Caco-2 (cell line): Measurements from ENCODE around the gene COX6A1. TPM values are rescaled to one million over a fixed set of nuclear protein-coding genes. Genes with fewer than 3 reads are reported as not detected.

Experiments used
- BruUV-seq: library from RNA; stranded (reverse); fragments of 400-500 nt; replicated peaks from 2 replicates; lab custom pipeline; 2021; lab: Mats Ljungman, UMichigan
- CTCF ChIA-PET: fragments of 300-600 bp; sonication (Branson Sonifier 250); formaldehyde crosslinking; loops from one replicate; lab custom pipeline; 2022; ENCODE audit warnings: antibody characterized with exemption; lab: Charles Lee
- POLR2A ChIA-PET: fragments of 300-600 bp; sonication (Branson Sonifier 250); formaldehyde crosslinking; loops from one replicate; lab custom pipeline; 2022; ENCODE audit warnings: antibody characterized with exemption; lab: Charles Lee
- DNase-seq, 2 experiments: peaks; one replicate each; pipeline versions ENCODE4 v3.0.0 to v3.0.0-alpha.2; 2020 to 2022
- H3K27me3 ChIP-seq: replicated peaks from 2 replicates; pipeline ENCODE4 v1.6.0; 2011; ENCODE audit warnings: low read length; ENCODE audit not compliant: control insufficient read depth, insufficient read depth
- H3K36me3 ChIP-seq: 2 replicates; pipeline ENCODE4 v1.5.1; 2011; ENCODE audit warnings: low read length; ENCODE audit not compliant: control insufficient read depth, insufficient read depth
- H3K4me1 ChIP-seq: fragments of 250-450 bp; sonication (Bioruptor Pico); 2 replicates; pipeline ENCODE4 v1.5.1; 2020; ENCODE audit warnings: mild to moderate bottlenecking
- H3K4me3 ChIP-seq: 2 replicates; pipeline ENCODE4 v1.5.1; 2011; ENCODE audit warnings: low read depth, mild to moderate bottlenecking, control low read depth, low read length
- H3K9me3 ChIP-seq: fragments of 250-450 bp; sonication (Bioruptor Pico); 2 replicates; pipeline ENCODE4 v1.5.1; 2020; ENCODE audit warnings: mild to moderate bottlenecking, moderate library complexity
- H3K27ac Mint-ChIP-seq: one replicate; pipeline ENCODE4 v1.8.0; 2022; ENCODE audit warnings: mixed read lengths; ENCODE audit not compliant: unreplicated experiment
- H3K27me3 Mint-ChIP-seq: one replicate; pipeline ENCODE4 v1.8.0; 2022; ENCODE audit warnings: mixed read lengths; ENCODE audit not compliant: insufficient read depth, unreplicated experiment
- H3K36me3 Mint-ChIP-seq: one replicate; pipeline ENCODE4 v1.8.0; 2022; ENCODE audit warnings: mild to moderate bottlenecking, mixed read lengths; ENCODE audit not compliant: insufficient read depth, unreplicated experiment
- H3K4me1 Mint-ChIP-seq: one replicate; pipeline ENCODE4 v1.8.0; 2022; ENCODE audit warnings: low read depth, mixed read lengths; ENCODE audit not compliant: unreplicated experiment
- H3K4me3 Mint-ChIP-seq: one replicate; pipeline ENCODE4 v1.8.0; 2022; ENCODE audit warnings: mild to moderate bottlenecking, moderate library complexity, mixed read lengths; ENCODE audit not compliant: unreplicated experiment
- H3K9me3 Mint-ChIP-seq: one replicate; pipeline ENCODE4 v1.8.0; 2022; ENCODE audit warnings: mixed read lengths; ENCODE audit not compliant: unreplicated experiment
- CTCF ChIP-seq, 2 experiments: fragments of 200-600 bp in 1 of 2; IDR thresholded peaks; 1 replicate in 1 of 2; 2 replicates in 1 of 2; pipeline versions ENCODE4 v1.5.1 to v1.8.0; 2011 to 2022; ENCODE audit warnings: antibody characterized with exemption in 1 of 2, control low read depth in 1 of 2, inconsistent platforms in 1 of 2, low read depth in 1 of 2, low read length in 1 of 2, mild to moderate bottlenecking in 1 of 2, moderate library complexity in 1 of 2; ENCODE audit not compliant: insufficient read depth in 1 of 2, severe bottlenecking in 1 of 2, unreplicated experiment in 1 of 2
- intact Hi-C: fragments of 100-400 bp; cut with micrococcal nuclease; formaldehyde crosslinking; loops from one replicate; pipeline ENCODE4 v1.10.0; 2022; ENCODE audit not compliant: unreplicated experiment
- total RNA-seq: library from RNA; stranded (reverse); gene quantifications from 2 replicates; pipeline ENCODE4 v1.2.3, GENCODE V29; 2022

COX6A1 gene
- total RNA-seq, 1 experiment from 2014 or later = 474 TPM

GRCh38 chr12:120422892-120423456 lies 14.9 kb upstream of the COX6A1 start:
- Histone ChIP-seq H3K27me3 (no peaks in the 10 kb centered on the region), H3K9me3 (no peaks in the 10 kb centered on the region), H3K4me3 (no peak overlapping the region), H3K4me1 (no peaks in the 10 kb centered on the region), H3K36me3 (no peaks in the 10 kb centered on the region)
- Mint-ChIP-seq H3K4me1 (peaks cover 7% of the 10 kb centered on the region), H3K9me3 (no peaks in the 10 kb centered on the region), H3K27ac (no peak overlapping the region), H3K36me3 (peaks cover 6% of the 10 kb centered on the region), H3K27me3 (no peaks in the 10 kb centered on the region), H3K4me3 (no peak overlapping the region)
- TF ChIP-seq CTCF (IDR thresholded peaks at IDR 0.05; ENCODE audit: insufficient read depth in 1 of 2, low read depth in 1 of 2, low read length in 1 of 2, severe bottlenecking in 1 of 2, unreplicated experiment in 1 of 2) = no peak
- no TSS peak for BruUV-seq
- intact Hi-C loops = no loop called here
- DNase-seq = no peak
- CTCF ChIA-PET = no interaction called here
- POLR2A ChIA-PET = no interaction called here

DNA sequence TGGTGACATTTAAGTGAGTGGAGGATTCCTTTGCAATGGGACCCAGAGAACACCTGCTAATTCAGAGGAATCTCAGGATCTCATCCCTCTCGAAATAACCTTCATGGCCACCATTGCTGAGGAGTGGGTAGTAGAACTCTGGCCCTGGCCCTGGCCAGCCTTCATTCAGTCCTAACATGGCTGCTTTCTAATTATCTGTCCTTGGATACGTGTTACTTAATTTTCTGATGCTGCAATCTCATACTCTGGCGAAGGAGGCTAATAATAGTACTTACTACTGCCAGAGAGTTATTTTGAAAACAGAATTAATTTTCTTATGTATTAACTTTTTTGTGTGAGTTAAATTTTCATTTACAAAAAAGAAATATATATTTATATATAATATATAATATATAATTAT lies 12.1 kb upstream of the COX6A1 start:
- no peaks in the 10 kb centered on the region for H3K9me3 Mint-ChIP-seq
- H3K27me3 Mint-ChIP-seq = no peaks in the 10 kb centered on the region
- BruUV-seq = no TSS peak
- intact Hi-C loops = no loop called here
- peaks cover 7% of the 10 kb centered on the region for H3K4me1 Mint-ChIP-seq
- Histone ChIP-seq H3K9me3 (no peaks in the 10 kb centered on the region), H3K4me3 (no peak overlapping the region), H3K4me1 (no peaks in the 10 kb centered on the region), H3K36me3 (no peaks in the 10 kb centered on the region), H3K27me3 (no peaks in the 10 kb centered on the region)
- POLR2A ChIA-PET = no interaction called here
- H3K4me3 Mint-ChIP-seq = no peak overlapping the region
- peaks cover 15% of the 10 kb centered on the region for H3K36me3 Mint-ChIP-seq
- DNase-seq = no peak
- H3K27ac Mint-ChIP-seq = no peak overlapping the region
- no peak for TF ChIP-seq CTCF (IDR thresholded peaks at IDR 0.05; ENCODE audit: insufficient read depth in 1 of 2, low read depth in 1 of 2, low read length in 1 of 2, severe bottlenecking in 1 of 2, unreplicated experiment in 1 of 2)
- CTCF ChIA-PET = no interaction called here

GRCh38 chr12:120428597-120429229 lies 9.2 kb upstream of the COX6A1 start:
- no peaks in the 10 kb centered on the region for H3K4me1 Mint-ChIP-seq
- BruUV-seq = no TSS peak
- Histone ChIP-seq H3K36me3 (no peaks in the 10 kb centered on the region), H3K9me3 (no peaks in the 10 kb centered on the region), H3K27me3 (no peaks in the 10 kb centered on the region), H3K4me3 (no peak overlapping the region), H3K4me1 (no peaks in the 10 kb centered on the region)
- intact Hi-C loops = no loop called here
- H3K27me3 Mint-ChIP-seq = no peaks in the 10 kb centered on the region
- no peak for DNase-seq
- no peak overlapping the region for H3K4me3 Mint-ChIP-seq
- H3K36me3 Mint-ChIP-seq = peaks cover 9% of the 10 kb centered on the region
- CTCF ChIA-PET = interaction anchor here (1.2 kb wide), 1 partner anchor 61 kb away, joined by 7 read pairs; no protein-coding TSS in a partner anchor
- POLR2A ChIA-PET = no interaction called here
- H3K9me3 Mint-ChIP-seq = no peaks in the 10 kb centered on the region
- H3K27ac Mint-ChIP-seq = no peak overlapping the region
- no peak for TF ChIP-seq CTCF (IDR thresholded peaks at IDR 0.05; ENCODE audit: insufficient read depth in 1 of 2, low read depth in 1 of 2, low read length in 1 of 2, severe bottlenecking in 1 of 2, unreplicated experiment in 1 of 2)
